Breast epithelium (tissue), 4 donors: ENCODE results near the gene ABCC10. TPM values are rescaled to one million over a fixed set of nuclear protein-coding genes. Genes with fewer than 3 reads are reported as not detected.
"Not testable (repeated sequence)": the region's sequence is repeated elsewhere in the genome, so short reads cannot be mapped to it uniquely, and the experiment has no call there.

Experiments
- DNase-seq, 2 donors: peaks; one replicate each; pipeline ENCODE4 v3.0.0-alpha.2; 2019; ENCODE audit warnings: low spot score in 2 of 2
- H3K27ac ChIP-seq, 2 donors: fragments of 200-600 bp; sonication (generic) in 1 of 2; one replicate each; pipeline ENCODE4 v1.5.1; 2016 to 2019; ENCODE audit warnings: mild to moderate bottlenecking in 1 of 2
- H3K27me3 ChIP-seq, 2 donors: fragments of 200-600 bp; sonication (generic) in 1 of 2; one replicate each; pipeline versions ENCODE4 v1.5.1 to v1.6.0; 2017 to 2019; ENCODE audit warnings: control low read depth in 1 of 2, mild to moderate bottlenecking in 1 of 2
- H3K36me3 ChIP-seq: fragments of 200-600 bp; one replicate; pipeline ENCODE4 v1.5.1; 2019
- H3K4me1 ChIP-seq, 2 donors: fragments of 200-600 bp; sonication (generic); one replicate each; pipeline ENCODE4 v1.5.1; 2016 to 2019; ENCODE audit warnings: control low read depth in 1 of 2
- H3K4me3 ChIP-seq, 3 donors: fragments of 200-600 bp; sonication (generic); 1 replicate in 2 of 3; 2 replicates in 1 of 3; pipeline ENCODE4 v1.5.1; 2016 to 2019; ENCODE audit warnings: mild to moderate bottlenecking in 3 of 3, moderate library complexity in 2 of 3
- H3K9me3 ChIP-seq, 2 donors: fragments of 200-600 bp; sonication (generic) in 1 of 2; one replicate each; pipeline ENCODE4 v1.5.1; 2016 to 2019; ENCODE audit warnings: control low read depth in 1 of 2
- POLR2A ChIP-seq: fragments of 450-650 bp; IDR thresholded peaks from one replicate; pipeline ENCODE4 v1.6.1; 2016; ENCODE audit warnings: antibody characterized with exemption, mild to moderate bottlenecking, moderate library complexity
- POLR2AphosphoS5 ChIP-seq, 3 donors: sonication (generic); formaldehyde crosslinking; IDR thresholded peaks; one replicate each; pipeline ENCODE4 v1.6.1; 2017; ENCODE audit warnings: antibody characterized with exemption in 3 of 3
- intact Hi-C: fragments of 100-400 bp; cut with DNase I; formaldehyde crosslinking; loops from one replicate; pipeline ENCODE4 v1.15.1; 2023; ENCODE audit warnings: low total_unique reads
- total RNA-seq, 3 donors: library from RNA; depleted of rRNA; stranded (reverse); fragments of >200 nt; gene quantifications; one replicate each; pipeline ENCODE4 v1.1.0, GENCODE V29; 2016
- TF ChIP-seq, protein P1 (sequence below), 3 donors: fragments of 450-650 bp; IDR thresholded peaks; one replicate each; pipeline ENCODE4 v1.5.1; 2016 to 2017; ENCODE audit warnings: antibody characterized with exemption in 3 of 3, mild to moderate bottlenecking in 3 of 3, moderate library complexity in 3 of 3

The ABCC10 gene
- total RNA-seq, 3 donors from 2014 or later, result 9.0 to 19.9 (median 12.1) TPM

DNA sequence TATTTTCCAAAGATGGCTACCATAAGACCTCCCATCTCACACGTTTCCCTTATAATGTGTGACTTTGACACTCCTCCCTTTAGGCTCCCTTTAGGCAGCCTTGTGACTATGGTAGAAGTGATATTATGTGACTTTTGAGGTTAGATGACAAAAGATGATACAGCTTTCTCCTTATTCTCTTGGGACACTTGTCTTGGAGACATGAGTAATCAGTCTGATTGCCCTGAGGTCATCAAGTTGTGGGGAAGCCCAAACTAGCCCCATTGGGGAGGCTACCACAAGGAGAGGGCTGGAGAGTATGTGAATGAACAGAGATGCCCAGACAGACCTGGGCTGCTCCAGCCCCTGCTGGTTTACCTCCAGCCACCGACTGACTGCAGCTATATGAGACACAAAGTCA lies 38.6 kb downstream of the ABCC10 start:
- H3K27ac ChIP-seq, result no peak overlapping the region
- H3K27me3 ChIP-seq, result no peaks in the 10 kb centered on the region
- DNase-seq, result no peak
- intact Hi-C loops, result no loop called here
- TF ChIP-seq, protein P1, sequence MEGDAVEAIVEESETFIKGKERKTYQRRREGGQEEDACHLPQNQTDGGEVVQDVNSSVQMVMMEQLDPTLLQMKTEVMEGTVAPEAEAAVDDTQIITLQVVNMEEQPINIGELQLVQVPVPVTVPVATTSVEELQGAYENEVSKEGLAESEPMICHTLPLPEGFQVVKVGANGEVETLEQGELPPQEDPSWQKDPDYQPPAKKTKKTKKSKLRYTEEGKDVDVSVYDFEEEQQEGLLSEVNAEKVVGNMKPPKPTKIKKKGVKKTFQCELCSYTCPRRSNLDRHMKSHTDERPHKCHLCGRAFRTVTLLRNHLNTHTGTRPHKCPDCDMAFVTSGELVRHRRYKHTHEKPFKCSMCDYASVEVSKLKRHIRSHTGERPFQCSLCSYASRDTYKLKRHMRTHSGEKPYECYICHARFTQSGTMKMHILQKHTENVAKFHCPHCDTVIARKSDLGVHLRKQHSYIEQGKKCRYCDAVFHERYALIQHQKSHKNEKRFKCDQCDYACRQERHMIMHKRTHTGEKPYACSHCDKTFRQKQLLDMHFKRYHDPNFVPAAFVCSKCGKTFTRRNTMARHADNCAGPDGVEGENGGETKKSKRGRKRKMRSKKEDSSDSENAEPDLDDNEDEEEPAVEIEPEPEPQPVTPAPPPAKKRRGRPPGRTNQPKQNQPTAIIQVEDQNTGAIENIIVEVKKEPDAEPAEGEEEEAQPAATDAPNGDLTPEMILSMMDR (IDR thresholded peaks at IDR 0.05), result no peak
- TF ChIP-seq POLR2A, result no peak
- no peaks in the 10 kb centered on the region for H3K9me3 ChIP-seq
- H3K4me1 ChIP-seq, result peaks cover 0 to 5% of the 10 kb centered on the region in 2 donors
- no peak overlapping the region for H3K4me3 ChIP-seq
- no peaks in the 10 kb centered on the region for H3K36me3 ChIP-seq

DNA sequence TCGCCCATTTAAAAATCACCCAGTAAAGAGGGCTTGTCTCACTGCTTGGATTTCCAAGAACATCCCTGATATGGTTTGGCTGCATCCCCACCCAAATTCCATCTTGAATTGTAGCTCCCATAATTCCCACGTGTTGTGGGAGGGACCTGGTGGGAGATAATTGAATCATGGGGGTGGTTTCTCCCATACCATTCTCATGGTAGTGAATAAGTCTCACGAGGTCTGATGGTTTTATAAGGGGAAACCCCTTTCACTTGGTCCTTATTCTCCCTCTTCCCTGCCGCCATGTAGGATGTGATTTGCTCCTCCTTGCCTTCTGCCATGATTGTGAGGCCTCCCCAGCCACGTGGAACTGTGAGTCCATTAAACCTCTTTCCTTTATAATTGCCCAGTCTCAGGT lies 39.9 kb downstream of the ABCC10 start:
- H3K27me3 ChIP-seq, H3K4me3 ChIP-seq, H3K9me3 ChIP-seq, intact Hi-C loops, H3K4me1 ChIP-seq, H3K36me3 ChIP-seq, H3K27ac ChIP-seq, DNase-seq: not testable (repeated sequence)

DNA sequence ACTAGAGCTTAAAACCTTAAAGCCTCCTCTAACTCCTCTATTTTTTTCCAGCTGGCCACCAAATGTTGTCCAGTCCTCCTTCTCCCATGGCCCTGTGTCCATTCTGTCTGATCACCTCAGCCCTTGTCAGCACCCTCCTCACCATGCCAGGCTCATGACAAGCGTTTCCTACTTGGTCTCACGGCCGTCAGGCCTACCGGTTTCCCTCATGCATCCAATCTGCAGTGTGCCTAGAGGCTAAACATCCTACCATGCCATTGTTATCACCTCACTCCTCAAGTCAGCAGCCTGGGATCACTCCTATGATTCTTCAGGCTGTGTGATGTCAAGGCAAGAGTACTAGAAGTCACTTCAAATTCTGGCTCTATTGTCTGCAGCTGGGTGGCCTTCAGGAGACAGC lies 40.4 kb downstream of the ABCC10 start:
- H3K27ac ChIP-seq, result no peak overlapping the region
- intact Hi-C loops, result no loop called here
- no peaks in the 10 kb centered on the region for H3K27me3 ChIP-seq
- no peaks in the 10 kb centered on the region for H3K36me3 ChIP-seq
- H3K4me3 ChIP-seq, result no peak overlapping the region
- H3K4me1 ChIP-seq, result peaks cover 0 to 5% of the 10 kb centered on the region in 2 donors
- TF ChIP-seq, protein P1 (IDR thresholded peaks at IDR 0.05), result no peak
- TF ChIP-seq POLR2A (no peak), POLR2AphosphoS5 (IDR thresholded peaks at IDR 0.05) (no peak)
- DNase-seq, result no peak
- no peaks in the 10 kb centered on the region for H3K9me3 ChIP-seq

DNA sequence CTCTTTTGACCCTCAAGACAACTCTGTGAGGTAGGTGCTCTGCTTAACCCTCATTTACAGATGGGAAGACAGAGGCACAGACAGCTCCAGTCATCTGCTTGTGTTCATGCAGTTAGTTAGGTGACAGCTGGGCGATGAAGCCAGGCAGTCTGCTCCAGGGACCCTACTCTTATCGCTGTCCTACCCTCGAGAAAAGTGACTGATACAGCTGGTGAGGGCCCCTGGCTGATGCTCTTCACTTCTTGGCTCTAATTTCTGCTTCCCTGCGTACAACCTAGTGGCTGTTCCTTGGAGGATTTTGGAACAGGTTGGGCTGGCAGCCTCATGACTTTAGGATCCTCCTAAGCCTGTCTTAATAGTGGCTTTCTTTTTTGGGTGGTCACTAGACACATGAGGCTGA lies 40.9 kb downstream of the ABCC10 start:
- DNase-seq, result no peak
- TF ChIP-seq POLR2AphosphoS5 (IDR thresholded peaks at IDR 0.05) (no peak), POLR2A (no peak)
- TF ChIP-seq, protein P1 (IDR thresholded peaks at IDR 0.05), result no peak
- no peaks in the 10 kb centered on the region for H3K36me3 ChIP-seq
- H3K27me3 ChIP-seq, result no peaks in the 10 kb centered on the region
- no peaks in the 10 kb centered on the region for H3K9me3 ChIP-seq
- intact Hi-C loops, result no loop called here
- H3K4me1 ChIP-seq, result peaks cover 0 to 5% of the 10 kb centered on the region in 2 donors
- H3K27ac ChIP-seq, result peak overlapping the region in 1 of 2 donors; percentile 33
- no peak overlapping the region for H3K4me3 ChIP-seq

DNA sequence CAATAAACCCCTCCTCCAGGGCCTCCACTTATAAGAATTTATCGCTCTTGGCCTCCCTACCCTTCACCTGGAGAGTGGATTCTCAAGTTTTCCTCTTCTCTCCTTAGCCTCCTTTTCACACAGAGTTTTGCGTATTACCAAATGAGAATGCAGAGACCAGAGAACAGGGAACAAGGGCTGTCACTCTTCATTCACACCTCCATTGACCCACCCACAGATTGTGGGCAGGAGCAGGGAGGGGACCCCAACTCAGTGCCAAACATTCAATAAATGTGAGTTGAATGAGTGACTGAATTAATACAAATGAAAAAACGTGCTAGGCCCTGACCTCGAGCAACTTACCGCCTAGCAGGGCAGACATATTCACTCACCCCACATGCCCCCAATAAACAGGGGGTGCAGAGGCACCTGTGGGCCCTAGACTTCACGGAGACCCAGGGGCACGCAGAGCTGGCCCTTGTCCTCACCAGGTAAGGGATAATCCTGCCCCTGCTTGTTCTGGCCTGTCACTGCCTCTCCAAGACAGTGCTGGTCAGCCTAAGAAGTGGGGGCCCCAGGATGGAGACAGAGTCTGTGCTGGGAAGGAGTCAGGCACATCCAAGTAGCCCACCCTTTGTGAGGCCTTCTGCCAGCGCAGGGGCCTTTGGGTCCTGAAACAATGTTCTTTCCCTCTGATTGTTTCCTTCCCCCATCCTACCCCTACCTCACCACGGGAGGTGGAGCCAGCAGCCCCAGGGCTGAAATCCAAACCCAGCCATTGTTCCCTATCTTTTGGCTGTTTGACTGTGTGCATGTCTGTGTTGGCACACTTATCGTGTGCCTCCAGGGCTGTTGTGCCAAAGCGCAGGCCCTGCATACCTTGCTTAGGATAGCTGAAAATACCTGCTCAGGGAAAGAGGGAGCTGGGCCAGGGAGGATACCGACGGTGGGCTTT lies 41.7 kb downstream of the ABCC10 start:
- Histone ChIP-seq H3K9me3 (no peaks in the 10 kb centered on the region), H3K27ac (peak overlapping the region; percentile 33 to 48), H3K36me3 (no peaks in the 10 kb centered on the region), H3K4me3 (no peak overlapping the region), H3K27me3 (no peaks in the 10 kb centered on the region), H3K4me1 (peaks cover 0 to 5% of the 10 kb centered on the region in 2 donors)
- intact Hi-C loops, result no loop called here
- no peak for TF ChIP-seq POLR2A
- TF ChIP-seq, protein P1 (IDR thresholded peaks at IDR 0.05), result no peak
- TF ChIP-seq POLR2AphosphoS5 (IDR thresholded peaks at IDR 0.05), result no peak
- DNase-seq, result no peak
